ES-I3 (cell line): ENCODE data around the gene MMP21.

Source experiments
- H3K36me3 ChIP-seq: 2 replicates; pipeline ENCODE4 v1.6.1; 2013; ENCODE audit warnings: mild to moderate bottlenecking, low read length, control low read depth, moderate library complexity; ENCODE audit not compliant: insufficient read depth
- H3K4me1 ChIP-seq: 2 replicates; pipeline ENCODE4 v1.6.1; 2013; ENCODE audit warnings: mild to moderate bottlenecking, control low read depth, low read length; ENCODE audit not compliant: insufficient read depth
- H3K9ac ChIP-seq: 2 replicates; pipeline ENCODE4 v1.6.1; 2013; ENCODE audit warnings: low read depth, mild to moderate bottlenecking, low read length, moderate library complexity
- H3K9me3 ChIP-seq: 2 replicates; pipeline ENCODE4 v1.6.1; 2013; ENCODE audit warnings: mild to moderate bottlenecking, low read length, moderate library complexity; ENCODE audit not compliant: control insufficient read depth, insufficient read depth

MMP21 gene

DNA sequence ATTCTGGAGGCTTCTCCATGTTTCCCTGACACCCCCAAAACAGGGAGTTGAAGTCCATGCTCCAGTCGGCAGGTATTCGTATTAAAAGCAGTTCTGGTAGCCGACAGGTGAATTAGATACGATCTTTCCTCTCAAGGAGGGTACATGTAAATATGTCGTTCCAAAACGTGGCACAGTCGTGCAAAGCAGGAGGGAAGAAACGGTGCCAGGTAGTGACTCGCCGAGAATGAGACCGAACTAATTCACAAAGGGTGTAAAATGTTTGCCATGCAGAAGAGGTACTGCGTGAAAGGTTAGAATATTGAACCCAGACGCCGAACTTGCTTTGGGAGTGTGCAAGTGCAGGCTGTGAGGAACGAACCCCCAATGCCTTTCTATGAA lies 55.6 kb downstream of the MMP21 start:
- Histone ChIP-seq H3K9ac (peak overlapping the region; percentile 80), H3K4me1 (no peaks in the 10 kb centered on the region), H3K9me3 (no peaks in the 10 kb centered on the region), H3K36me3 (peaks cover 11% of the 10 kb centered on the region)

DNA sequence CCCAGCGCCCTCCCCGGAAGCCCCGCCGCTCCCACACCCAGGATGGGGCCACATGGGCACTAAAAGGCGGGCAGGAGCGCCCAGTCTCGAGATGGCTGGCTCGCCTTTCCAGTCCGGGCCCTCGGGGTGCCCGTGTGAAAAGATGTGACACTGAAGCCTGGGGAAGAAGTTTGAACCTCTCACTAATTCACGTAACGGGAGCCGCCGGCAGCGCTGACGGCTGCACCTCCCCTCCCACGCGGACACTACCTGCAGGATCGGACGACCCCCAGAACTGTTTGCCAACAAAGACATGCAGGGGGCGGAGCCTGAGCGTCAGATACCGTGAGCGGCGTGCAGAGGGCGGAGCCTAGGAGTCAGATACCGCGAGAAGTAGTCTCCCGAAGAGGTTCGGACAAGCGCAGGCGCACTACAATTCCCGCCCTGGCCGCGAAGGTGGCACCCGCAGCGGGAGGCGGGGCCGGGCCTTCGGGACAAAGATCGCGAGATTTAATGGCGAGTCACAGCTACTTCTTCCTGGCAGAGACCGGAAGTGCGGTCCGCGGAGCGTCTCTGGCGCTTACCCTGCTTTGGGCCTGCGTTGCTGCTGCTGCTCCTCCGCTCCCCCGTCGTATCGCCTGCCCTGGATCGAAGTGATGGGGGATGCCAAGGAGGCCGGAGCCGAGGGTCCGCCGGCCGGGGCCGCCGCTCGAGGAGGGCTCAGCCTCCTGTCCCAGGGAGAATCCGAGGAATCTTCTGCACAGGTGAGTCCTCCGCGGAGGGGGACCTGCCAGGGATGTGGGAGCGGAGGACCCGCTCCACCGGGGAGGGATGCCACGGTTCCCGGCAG lies 56.2 kb downstream of the MMP21 start, which contains the start of gene EDRF1:
EDRF1 (plus strand) TSS at position 537 of the 829 bp plus-strand sequence; CDS start at position 636, 99 bp downstream.
- H3K36me3 ChIP-seq = peaks cover 11% of the 10 kb centered on the region
- H3K4me1 ChIP-seq = no peaks in the 10 kb centered on the region
- H3K9me3 ChIP-seq = no peaks in the 10 kb centered on the region

More for the DNA sequence above, 56.2 kb downstream of the MMP21 start, which contains the start of gene EDRF1:
- peak within 1 kb of the TSS; percentile 80 for H3K9ac ChIP-seq
